Peyer's patch (tissue), 4 donors: ENCODE data around the gene SLC66A3.

Experiments used
- CTCF ChIP-seq, 6 experiments: fragments of 450-650 bp in 4 of 6; fragments of 200-600 bp in 2 of 6; sonication (generic) in 1 of 6; IDR thresholded peaks; one replicate each; pipeline ENCODE4 v1.5.1; 2017 to 2019; ENCODE audit warnings: antibody characterized with exemption in 6 of 6, mild to moderate bottlenecking in 3 of 6, moderate library complexity in 1 of 6
- POLR2A ChIP-seq, 2 donors: fragments of 450-650 bp; IDR thresholded peaks; one replicate each; pipeline ENCODE4 v1.5.1; 2017; ENCODE audit warnings: antibody characterized with exemption in 2 of 2, mild to moderate bottlenecking in 2 of 2, moderate library complexity in 2 of 2

GRCh38 chr2:11158916-11159573 lies 3.8 kb downstream of the SLC66A3 start:
- no peak for TF ChIP-seq CTCF (IDR thresholded peaks at IDR 0.05)
- no peak for TF ChIP-seq POLR2A (IDR thresholded peaks at IDR 0.05)
